SU-DHL-6 (cell line): ENCODE measurements around the gene MLLT10.

ENCODE experiments used
- CTCF ChIP-seq: fragments of 200-600 bp; sonication (generic); IDR thresholded peaks from one replicate; pipeline ENCODE4 v1.5.1; 2017; ENCODE audit warnings: antibody characterized with exemption, mild to moderate bottlenecking, low read length, moderate library complexity; ENCODE audit not compliant: insufficient read depth, poor library complexity, severe bottlenecking
- EZH2phosphoT487 ChIP-seq: fragments of 200-600 bp; sonication (generic), shearing (Covaris generic); conservative IDR thresholded peaks from 2 replicates; pipeline ENCODE4 v1.6.1; 2018; ENCODE audit warnings: mild to moderate bottlenecking, antibody characterized with exemption, low read length, moderate library complexity, mixed read lengths

DNA sequence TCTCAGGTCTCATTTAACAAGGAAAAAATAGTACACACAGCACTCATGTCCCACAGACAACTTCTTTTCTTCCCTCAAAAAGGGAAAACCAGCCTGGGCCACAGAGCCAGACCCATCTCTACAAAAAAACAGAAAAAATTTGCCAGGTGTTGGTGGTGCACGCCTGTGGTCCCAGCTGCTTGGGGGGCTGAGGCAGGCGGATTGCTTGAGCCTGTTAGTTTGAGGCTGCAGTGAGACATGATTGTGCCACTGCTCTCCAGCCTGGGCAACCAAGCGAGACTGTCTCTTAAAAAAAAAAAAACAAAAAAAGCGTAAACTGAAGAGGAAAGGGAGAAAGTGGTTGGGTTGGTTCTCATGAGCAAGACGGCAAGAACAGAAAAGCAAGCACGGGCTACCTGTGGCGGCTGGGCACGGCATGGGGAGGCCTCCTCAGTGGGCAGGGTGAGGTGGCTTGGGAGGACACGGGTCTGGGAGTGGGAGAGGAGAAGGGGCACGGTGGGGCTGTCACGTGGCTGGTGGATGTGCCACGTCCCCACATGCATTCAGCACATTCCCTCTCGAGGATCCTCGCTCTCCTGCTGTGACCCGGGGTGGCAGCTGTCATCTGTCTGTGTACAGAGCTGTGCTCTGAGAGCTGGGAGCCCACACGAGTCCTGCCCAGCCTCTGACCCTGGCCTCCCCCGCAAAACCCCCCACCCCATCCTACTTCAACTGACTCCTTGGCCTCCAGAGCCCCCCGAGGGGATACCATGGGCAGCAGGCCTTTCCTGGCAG, 219.7 kb downstream of the MLLT10 start:
- TF ChIP-seq CTCF (no peak), EZH2phosphoT487 (no peak)
